Islet precursor cell (in vitro differentiated cells): ENCODE measurements around the gene GSX1.

ENCODE experiments used
- DNase-seq: peaks from one replicate; pipeline ENCODE4 v3.0.0-alpha.2; 2018

Gene GSX1

GRCh38 chr13:27835799-27836198 is 43.5 kb downstream of the GSX1 start:
- no peak for DNase-seq

- DNase-seq = no peak
Observed at GRCh38 chr13:27839809-27840467, 47.7 kb downstream of the GSX1 start.

GRCh38 chr13:27842571-27842970 is 50.3 kb downstream of the GSX1 start:
- DNase-seq = no peak
